Head of caudate nucleus (tissue), 42 donors: ENCODE measurements around the gene SORCS2.
"Not testable (repeated sequence)": the region's sequence is repeated elsewhere in the genome, so short reads cannot be mapped to it uniquely, and the experiment has no call there.

Experiments used
- DNase-seq, 42 donors: peaks; one replicate each; pipeline versions ENCODE4 v3.0.0 to v3.0.0-alpha.2; 2020 to 2021; ENCODE audit warnings: mixed read lengths in 7 of 42
- intact Hi-C: fragments of 100-400 bp; cut with DNase I; formaldehyde crosslinking; loops from one replicate; pipeline ENCODE4 v1.15.0; 2022

Gene SORCS2

GRCh38 chr4:7158081-7158750 lies 34.1 kb upstream of the SORCS2 start:
- DNase-seq, result peak in 6 of 42 donors; percentile 1 to 30 (median 8)
- intact Hi-C loops, result no loop called here

DNA sequence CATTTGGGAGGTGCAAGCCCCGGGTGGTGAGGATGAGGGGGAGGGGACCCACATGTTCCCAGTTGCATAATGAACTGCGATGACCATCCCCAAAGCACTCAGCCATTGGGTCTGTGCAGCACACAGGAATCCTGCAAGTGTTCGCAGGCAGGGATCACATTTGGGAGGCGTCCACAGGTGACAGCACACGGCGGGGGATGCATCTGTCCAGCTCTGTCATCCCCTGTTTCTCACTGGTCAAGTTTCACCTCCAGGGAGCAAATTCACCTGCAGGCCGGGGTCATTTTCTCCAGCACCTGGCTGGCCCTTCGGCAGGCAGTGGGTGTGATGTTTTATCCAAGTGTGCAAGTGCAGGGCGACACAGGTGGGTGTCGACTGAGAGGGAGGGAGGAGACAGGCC lies 33.3 kb upstream of the SORCS2 start:
- intact Hi-C loops, result no loop called here
- DNase-seq, result peak in 6 of 42 donors; percentile 6 to 22 (median 16)

GRCh38 chr4:7159923-7160322 lies 32.4 kb upstream of the SORCS2 start:
- intact Hi-C loops, result no loop called here
- DNase-seq, result peak in 2 of 42 donors; percentile 5 to 12

DNA sequence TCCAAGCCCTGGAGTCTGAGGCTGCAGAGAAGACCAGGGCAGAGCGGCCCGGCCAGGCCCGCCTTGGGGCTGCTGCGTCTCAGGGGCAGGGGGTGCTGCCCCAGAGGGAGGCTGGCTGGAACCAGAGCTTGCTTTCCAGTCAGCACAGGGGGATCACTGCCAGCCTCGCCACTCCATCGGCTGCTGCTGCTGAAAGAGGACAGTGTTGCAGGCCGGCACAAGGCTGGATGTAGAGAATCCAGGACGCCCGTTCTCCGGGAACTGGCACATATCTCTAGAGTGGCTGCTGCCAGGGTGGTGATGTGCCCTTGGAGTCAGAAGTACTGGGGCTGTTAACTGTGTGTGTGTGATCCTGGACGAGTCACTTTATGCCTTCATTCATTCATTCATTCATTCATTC lies 31.9 kb upstream of the SORCS2 start:
- intact Hi-C loops, result no loop called here
- peak in 41 of 42 donors; percentile 15 to 81 (median 49) for DNase-seq

DNA sequence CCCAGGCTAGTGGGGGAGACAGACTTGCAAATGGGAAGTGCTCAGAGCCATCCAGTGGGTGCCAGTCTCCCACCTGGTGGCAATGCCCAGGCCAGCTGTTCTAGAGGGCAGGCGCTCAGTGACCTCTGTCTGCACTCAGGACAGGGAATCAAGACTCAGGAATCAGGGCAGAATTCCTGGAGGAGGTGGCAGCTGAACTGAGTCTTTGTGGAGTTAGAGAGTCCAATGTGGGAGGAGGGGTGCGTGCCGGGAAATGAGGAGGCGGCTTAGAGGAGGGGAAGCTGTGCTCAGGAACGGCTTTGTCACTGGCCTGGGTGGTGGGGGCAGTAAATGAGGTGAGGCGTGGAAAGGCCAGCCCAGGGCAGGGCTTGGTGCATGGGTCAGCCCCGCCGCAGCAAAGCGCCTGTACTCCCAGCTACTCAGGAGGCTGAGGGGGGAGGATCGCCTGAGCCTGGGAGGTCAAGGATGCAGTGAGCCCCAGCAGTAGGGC lies 31.3 kb upstream of the SORCS2 start:
- DNase-seq, result peak in 5 of 42 donors; percentile 6 to 31 (median 18)
- intact Hi-C loops, result no loop called here

- intact Hi-C loops, result no loop called here
- peak in 8 of 42 donors; percentile 6 to 35 (median 16) for DNase-seq
Observed at GRCh38 chr4:7161721-7162214, 30.6 kb upstream of the SORCS2 start.

GRCh38 chr4:7165056-7165873 lies 27.1 kb upstream of the SORCS2 start:
- DNase-seq, result peak in 5 of 42 donors; percentile 4 to 28 (median 7)
- intact Hi-C loops, result not testable (repeated sequence)

- intact Hi-C loops, result no loop called here
- peak in 4 of 42 donors; percentile 1 to 23 (median 7) for DNase-seq
Observed at GRCh38 chr4:7165874-7166201, 26.5 kb upstream of the SORCS2 start.

DNA sequence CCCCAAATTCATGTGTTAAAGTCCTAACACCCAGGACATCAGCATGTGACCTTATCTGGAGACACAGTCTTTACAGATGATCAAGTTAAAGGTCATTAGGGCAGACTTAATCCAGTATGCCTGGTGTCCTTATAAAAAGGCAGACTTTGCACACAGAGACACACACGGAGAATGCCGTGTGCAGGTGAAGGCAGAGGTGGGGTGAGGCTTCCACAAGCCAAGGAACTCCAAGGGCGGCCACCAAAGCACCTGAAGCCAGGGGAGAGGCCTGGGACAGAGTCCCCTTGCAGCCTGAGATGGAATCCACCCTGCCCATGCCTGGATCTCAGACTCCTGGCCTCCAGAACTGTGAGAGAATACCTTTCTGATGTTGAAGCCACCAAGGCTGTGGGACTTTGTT lies 26.1 kb upstream of the SORCS2 start:
- DNase-seq, result peak in 4 of 42 donors; percentile 0 to 5 (median 4)
- intact Hi-C loops, result no loop called here

DNA sequence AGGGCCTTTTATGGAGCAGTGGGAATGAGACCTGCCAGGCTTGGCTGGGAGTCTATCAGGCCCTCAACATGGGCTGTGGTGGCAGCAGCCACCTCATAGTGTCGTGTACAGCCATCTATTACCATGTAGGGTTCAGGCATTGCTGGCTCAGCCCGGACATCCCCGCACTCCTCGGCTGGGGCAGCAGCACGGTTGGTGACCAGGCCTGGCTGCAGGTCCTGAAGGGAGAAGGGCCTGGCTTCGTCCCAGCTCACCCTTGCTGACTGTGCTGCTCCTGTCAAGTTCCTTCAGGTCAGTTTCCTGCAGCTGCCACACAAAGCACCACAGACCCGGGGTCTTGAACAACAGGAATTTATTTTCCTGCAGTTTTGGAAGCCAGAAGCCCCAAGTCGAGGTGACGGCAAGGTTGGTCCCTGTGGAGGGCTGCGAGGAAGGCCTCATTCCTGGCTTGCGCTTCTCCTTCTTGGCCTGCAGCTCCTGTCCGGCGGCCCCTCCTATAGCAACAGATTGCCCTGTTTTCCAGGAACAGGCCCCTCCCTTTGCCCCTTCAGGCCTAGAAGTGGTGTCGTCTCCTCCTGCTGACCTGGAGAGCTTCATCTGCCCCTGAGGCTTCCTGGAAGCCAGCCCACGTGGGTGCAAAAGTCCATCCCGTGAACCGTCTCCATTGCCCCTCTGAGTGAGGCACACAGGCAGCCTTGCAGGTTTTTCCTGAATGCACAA lies 25.2 kb upstream of the SORCS2 start:
- intact Hi-C loops, result no loop called here

DNA sequence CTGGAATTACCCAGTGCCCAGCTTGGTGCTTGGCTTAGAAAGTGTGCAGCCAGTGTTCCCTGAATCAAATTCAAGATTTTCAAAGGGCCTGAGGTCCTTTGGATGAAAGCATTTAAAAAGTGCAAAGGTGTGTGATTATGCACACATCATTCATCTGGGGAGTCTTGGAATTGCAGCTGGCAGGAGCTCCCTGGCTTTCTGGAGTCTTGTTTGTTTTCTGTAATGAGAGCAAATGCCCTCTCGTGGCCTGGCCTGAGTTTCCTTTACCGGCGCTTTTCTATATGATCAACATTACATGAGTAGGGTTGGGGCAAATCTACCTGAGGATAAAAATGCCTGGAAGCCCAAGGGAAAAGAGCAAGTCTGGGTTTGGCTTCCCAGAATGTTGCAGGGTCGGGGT lies 24.6 kb upstream of the SORCS2 start:
- intact Hi-C loops, result no loop called here
- DNase-seq, result peak in 2 of 42 donors; percentile 13 to 16

More for the DNA sequence above, 25.2 kb upstream of the SORCS2 start:
- peak in 6 of 42 donors; percentile 5 to 34 (median 14) for DNase-seq

DNA sequence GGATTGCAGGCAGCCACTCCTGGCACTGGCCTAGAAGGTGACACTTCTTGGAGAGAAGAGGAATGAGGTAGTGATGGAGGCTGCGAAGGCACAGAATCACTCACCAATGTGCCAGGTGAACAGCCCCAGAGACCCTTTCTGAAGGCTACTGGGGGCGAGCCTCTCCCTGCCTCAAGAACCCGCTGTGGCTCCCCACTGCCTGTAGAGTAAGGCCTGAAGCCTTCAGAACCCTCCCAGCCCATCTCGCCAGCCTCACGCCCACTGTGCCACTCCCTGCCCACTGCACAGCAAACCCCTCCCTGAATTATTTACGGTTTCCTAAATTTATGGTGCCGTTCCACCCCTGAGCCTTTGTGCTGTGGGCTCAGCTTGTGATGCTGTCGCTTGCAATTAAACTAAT lies 24.2 kb upstream of the SORCS2 start:
- DNase-seq, result peak in 6 of 42 donors; percentile 4 to 12 (median 6)
- intact Hi-C loops, result no loop called here

DNA sequence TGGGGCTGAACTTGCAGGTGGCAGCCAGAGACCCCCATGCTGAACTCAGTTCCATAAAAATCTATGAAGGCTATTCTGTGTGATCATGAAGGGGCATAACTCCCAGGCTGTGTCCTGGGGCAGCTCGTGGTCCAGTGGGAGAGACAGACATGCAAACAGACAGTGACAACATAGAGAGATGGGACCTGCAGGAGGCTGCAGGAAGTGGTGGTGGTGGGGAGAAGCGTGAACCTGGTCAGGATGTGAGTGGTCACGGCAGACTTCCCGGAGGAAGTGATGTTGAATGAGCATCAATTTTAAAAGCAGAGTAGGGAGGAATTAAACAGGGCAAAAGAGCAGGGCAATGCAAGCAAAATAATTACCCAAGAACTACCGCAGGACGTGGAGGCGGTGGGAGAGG lies 23.2 kb upstream of the SORCS2 start:
- intact Hi-C loops, result no loop called here
- peak in 3 of 42 donors; percentile 3 to 21 (median 3) for DNase-seq

- intact Hi-C loops, result no loop called here
- peak in 4 of 42 donors; percentile 1 to 18 (median 10) for DNase-seq
Observed at GRCh38 chr4:7170012-7170411, 22.3 kb upstream of the SORCS2 start.

GRCh38 chr4:7171191-7171900 lies 21.0 kb upstream of the SORCS2 start:
- peak in 5 of 42 donors; percentile 2 to 30 (median 10) for DNase-seq
- intact Hi-C loops, result no loop called here

GRCh38 chr4:7172508-7172907 lies 19.8 kb upstream of the SORCS2 start:
- peak in 3 of 42 donors; percentile 3 to 5 (median 5) for DNase-seq
- intact Hi-C loops, result no loop called here

GRCh38 chr4:7172946-7173345 lies 19.4 kb upstream of the SORCS2 start:
- intact Hi-C loops, result no loop called here
- DNase-seq, result peak in 4 of 42 donors; percentile 2 to 30 (median 16)

DNA sequence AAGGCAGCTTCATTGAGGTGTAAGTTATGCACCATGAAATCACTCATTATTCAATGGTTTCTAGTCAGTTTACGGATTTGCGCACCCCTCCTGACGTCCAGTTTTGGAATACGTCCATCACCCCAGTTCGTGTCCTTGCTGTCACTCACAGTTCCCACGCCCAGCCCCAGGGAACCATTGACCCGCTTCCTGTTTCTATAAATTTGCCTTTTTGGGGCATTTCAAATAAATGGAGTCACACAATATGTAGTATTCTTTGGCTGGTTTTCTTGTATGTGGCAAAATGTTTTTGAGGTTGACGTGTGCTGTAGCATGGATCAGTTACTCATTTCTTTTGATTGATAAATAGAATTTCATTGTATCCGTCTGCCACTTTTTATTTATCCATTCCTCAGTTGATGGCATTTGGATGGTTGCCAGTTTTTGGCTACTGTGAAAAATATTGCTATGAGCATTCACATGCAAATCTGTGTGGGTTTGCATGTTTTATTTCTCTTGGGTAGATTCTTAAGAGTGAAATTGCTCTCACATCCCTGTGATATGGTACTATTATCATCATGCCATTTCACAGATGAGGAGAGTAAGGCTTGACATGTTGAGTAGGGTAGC lies 18.4 kb upstream of the SORCS2 start:
- intact Hi-C loops, result no loop called here

More for the DNA sequence above, 18.4 kb upstream of the SORCS2 start:
- DNase-seq, result peak in 5 of 42 donors; percentile 2 to 30 (median 14)
